K562 (cell line): ENCODE measurements around the gene MTOR. TPM values are rescaled to one million over a fixed set of nuclear protein-coding genes. Genes with fewer than 3 reads are reported as not detected.
A peak's percentile ranks its signal among the peaks of the same experiment; 100 is the strongest.

Experiments used
- BRF1 ChIP-seq: IDR thresholded peaks from 3 replicates; pipeline ENCODE4 v1.6.1; 2011; ENCODE audit warnings: borderline replicate concordance, mild to moderate bottlenecking; ENCODE audit not compliant: insufficient read length; ENCODE audit errors: extremely low read depth
- CTBP1 ChIP-seq: fragments of 450-650 bp; IDR thresholded peaks from 2 replicates; pipeline ENCODE4 v1.6.1; 2016; ENCODE audit warnings: borderline replicate concordance
- E2F6 ChIP-seq, 2 experiments: IDR thresholded peaks; 2 replicates each; pipeline ENCODE4 v1.6.1; 2011; ENCODE audit warnings: borderline replicate concordance in 1 of 2, control low read depth in 1 of 2, low read depth in 1 of 2, low read length in 1 of 2, mild to moderate bottlenecking in 1 of 2, mixed read lengths in 1 of 2, moderate library complexity in 1 of 2; ENCODE audit not compliant: insufficient read depth in 1 of 2, insufficient read length in 1 of 2, poor library complexity in 1 of 2, severe bottlenecking in 1 of 2; ENCODE audit errors: extremely low read depth in 1 of 2
- EP300 ChIP-seq: IDR thresholded peaks from 2 replicates; pipeline ENCODE4 v1.6.1; 2012; ENCODE audit warnings: low read length, improper control_type of control experiment
- ESRRB ChIP-seq: fragments of 250-450 bp; sonication (Bioruptor Pico); IDR thresholded peaks from 2 replicates; pipeline ENCODE4 v1.5.0; 2020; ENCODE audit warnings: mild to moderate bottlenecking, moderate library complexity, borderline replicate concordance
- FOXK2 ChIP-seq, 2 experiments: fragments of 450-650 bp; IDR thresholded peaks in 1 of 2; conservative IDR thresholded peaks in 1 of 2; 2 replicates each; pipeline ENCODE4 v1.6.1; 2016; ENCODE audit warnings: low read depth in 2 of 2, mild to moderate bottlenecking in 1 of 2
- HBP1 ChIP-seq: fragments of 450-650 bp; formaldehyde crosslinking; IDR thresholded peaks from 2 replicates; pipeline ENCODE4 v1.4.0; 2022; ENCODE audit warnings: missing genetic modification characterization
- KLF16 ChIP-seq: IDR thresholded peaks from 2 replicates; pipeline ENCODE4 v1.6.1; 2016; ENCODE audit warnings: antibody characterized with exemption
- PKNOX1 ChIP-seq: fragments of 450-650 bp; IDR thresholded peaks from 2 replicates; pipeline ENCODE4 v1.6.1; 2016
- POLR2B ChIP-seq: fragments of 450-650 bp; IDR thresholded peaks from 2 replicates; pipeline ENCODE4 v1.6.1; 2018; ENCODE audit warnings: low read depth; ENCODE audit not compliant: partially characterized antibody
- RBFOX2 ChIP-seq: fragments of 200-400 bp; formaldehyde crosslinking; IDR thresholded peaks from 2 replicates; pipeline ENCODE4 v1.6.1; 2017; ENCODE audit warnings: low read depth, mild to moderate bottlenecking, low read length, moderate library complexity
- SPI1 ChIP-seq: IDR thresholded peaks from 2 replicates; pipeline ENCODE4 v1.6.1; 2011; ENCODE audit warnings: low read depth, low read length, control low read depth, borderline replicate concordance
- SRSF1 ChIP-seq: fragments of 200-400 bp; formaldehyde crosslinking; IDR thresholded peaks from 2 replicates; pipeline ENCODE4 v1.6.1; 2017; ENCODE audit warnings: mild to moderate bottlenecking, low read depth, low read length, moderate library complexity
- TCF15 ChIP-seq: fragments of 250-450 bp; sonication (Bioruptor Pico); IDR thresholded peaks from 2 replicates; pipeline ENCODE4 v1.8.0; 2022; ENCODE audit warnings: moderate library complexity, mild to moderate bottlenecking, inconsistent platforms
- TCF7L2 ChIP-seq: fragments of 150-350 bp; IDR thresholded peaks from 2 replicates; pipeline ENCODE4 v1.6.1; 2016; ENCODE audit warnings: low read depth, mild to moderate bottlenecking, low read length, moderate library complexity
- TFAM ChIP-seq: fragments of 250-450 bp; sonication (Bioruptor Pico); conservative IDR thresholded peaks from 2 replicates; pipeline ENCODE4 v1.5.0; 2021; ENCODE audit warnings: mild to moderate bottlenecking, moderate library complexity
- ZNF174 ChIP-seq: fragments of 250-450 bp; sonication (Bioruptor Pico); IDR thresholded peaks from 2 replicates; pipeline ENCODE4 v1.4.0; 2020; ENCODE audit warnings: mild to moderate bottlenecking
- polyA plus RNA-seq, 8 experiments: library from polyadenylated mRNA; depleted of rRNA in 4 of 8; stranded (reverse) in 5 of 8; unstranded in 3 of 8; fragments of >200 nt; fragmentation: Nextera tagmentation in 2 of 8; fragmentation: Illumina TruSeq in 1 of 8; extraction: Ambion mirVana in 2 of 8; extraction: Trizol in 1 of 8; gene quantifications; 2 replicates each; pipeline versions ENCODE4 v1.2.1 to v1.2.3, GENCODE V29; 2011 to 2014; ENCODE audit warnings: inconsistent platforms in 1 of 8, missing spikeins in 1 of 8
- total RNA-seq, 7 experiments: library from RNA; depleted of rRNA in 6 of 7; stranded (reverse); fragments of >200 nt in 6 of 7; fragmentation: Illumina TruSeq in 2 of 7; extraction: Trizol in 2 of 7; gene quantifications; 2 replicates each; pipeline versions ENCODE4 v1.2.1 to v1.2.3, GENCODE V29; 2011 to 2021; ENCODE audit warnings: low replicate concordance in 1 of 7
- TF ChIP-seq, protein P1 (sequence below): fragments of 450-650 bp; formaldehyde crosslinking; IDR thresholded peaks from 2 replicates; pipeline ENCODE4 v1.4.0; 2020; ENCODE audit warnings: mild to moderate bottlenecking, moderate library complexity
- TF ChIP-seq, protein P2 (sequence below): conservative IDR thresholded peaks from 2 replicates; pipeline ENCODE4 v1.6.1; 2011; ENCODE audit warnings: low read depth, mild to moderate bottlenecking, low read length; ENCODE audit not compliant: control insufficient read depth

MTOR gene
- total and polyA plus RNA-seq, 9 of the 15 experiments (the other 6 are each of a cell fraction or from before 2014, with no cell fraction given), result 11.4 to 71.4 (median 52.2) TPM

GRCh38 chr1:11272832-11273594 lies 10.7 kb upstream of the MTOR start, which contains the start of gene UBIAD1 (continued):
- TF ChIP-seq TCF15, result no peak
- peak in 1 of 2 experiments; percentile 57 for TF ChIP-seq E2F6 (IDR thresholded peaks at IDR 0.05; ENCODE audit: borderline replicate concordance in 1 of 2, extremely low read depth in 1 of 2, insufficient read depth in 1 of 2, insufficient read length in 1 of 2, low read depth in 1 of 2, low read length in 1 of 2, poor library complexity in 1 of 2, severe bottlenecking in 1 of 2)
- TF ChIP-seq SRSF1, result no peak
- no peak for TF ChIP-seq BRF1
- TF ChIP-seq, protein P1, sequence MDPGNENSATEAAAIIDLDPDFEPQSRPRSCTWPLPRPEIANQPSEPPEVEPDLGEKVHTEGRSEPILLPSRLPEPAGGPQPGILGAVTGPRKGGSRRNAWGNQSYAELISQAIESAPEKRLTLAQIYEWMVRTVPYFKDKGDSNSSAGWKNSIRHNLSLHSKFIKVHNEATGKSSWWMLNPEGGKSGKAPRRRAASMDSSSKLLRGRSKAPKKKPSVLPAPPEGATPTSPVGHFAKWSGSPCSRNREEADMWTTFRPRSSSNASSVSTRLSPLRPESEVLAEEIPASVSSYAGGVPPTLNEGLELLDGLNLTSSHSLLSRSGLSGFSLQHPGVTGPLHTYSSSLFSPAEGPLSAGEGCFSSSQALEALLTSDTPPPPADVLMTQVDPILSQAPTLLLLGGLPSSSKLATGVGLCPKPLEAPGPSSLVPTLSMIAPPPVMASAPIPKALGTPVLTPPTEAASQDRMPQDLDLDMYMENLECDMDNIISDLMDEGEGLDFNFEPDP, result no peak
- TF ChIP-seq PKNOX1, result no peak
- TF ChIP-seq FOXK2 (conservative IDR thresholded peaks at IDR 0.05 in 1 of 2, IDR thresholded peaks at IDR 0.05 in 1 of 2; ENCODE audit: low read depth in 2 of 2), result peak; percentile 90
- TF ChIP-seq EP300, result no peak
- no peak for TF ChIP-seq KLF16
- TF ChIP-seq, protein P2, sequence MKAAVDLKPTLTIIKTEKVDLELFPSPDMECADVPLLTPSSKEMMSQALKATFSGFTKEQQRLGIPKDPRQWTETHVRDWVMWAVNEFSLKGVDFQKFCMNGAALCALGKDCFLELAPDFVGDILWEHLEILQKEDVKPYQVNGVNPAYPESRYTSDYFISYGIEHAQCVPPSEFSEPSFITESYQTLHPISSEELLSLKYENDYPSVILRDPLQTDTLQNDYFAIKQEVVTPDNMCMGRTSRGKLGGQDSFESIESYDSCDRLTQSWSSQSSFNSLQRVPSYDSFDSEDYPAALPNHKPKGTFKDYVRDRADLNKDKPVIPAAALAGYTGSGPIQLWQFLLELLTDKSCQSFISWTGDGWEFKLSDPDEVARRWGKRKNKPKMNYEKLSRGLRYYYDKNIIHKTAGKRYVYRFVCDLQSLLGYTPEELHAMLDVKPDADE, result no peak; the same call in 1 of the 2 replicates
- TF ChIP-seq ZNF174 (CRISPR knock-in tag), result no peak
- 0 out of 2 replicates have a peak, but pooled peaks have one; percentile 69 for TF ChIP-seq HBP1 (CRISPR knock-in tag)
- TF ChIP-seq POLR2B, result peak; percentile 92
- peak; percentile 15; the same call in 1 of the 2 replicates for TF ChIP-seq SPI1
- TF ChIP-seq ESRRB (CRISPR knock-in tag), result no peak
- TF ChIP-seq CTBP1, result peak; percentile 67; the same call in 1 of the 2 replicates
- no peak for TF ChIP-seq TCF7L2
- TF ChIP-seq TFAM (CRISPR knock-in tag), result no peak
- TF ChIP-seq RBFOX2, result peak; percentile 93
